Activated T-cell treated with anti-CD3 and anti-CD28 coated beads for 48 hours (primary cell): Measurements from ENCODE around the gene MFSD12.

Experiments
- DNase-seq: peaks from one replicate; pipeline ENCODE4 v3.0.0-alpha.2; 2020; ENCODE audit warnings: low read depth

Gene MFSD12

DNA sequence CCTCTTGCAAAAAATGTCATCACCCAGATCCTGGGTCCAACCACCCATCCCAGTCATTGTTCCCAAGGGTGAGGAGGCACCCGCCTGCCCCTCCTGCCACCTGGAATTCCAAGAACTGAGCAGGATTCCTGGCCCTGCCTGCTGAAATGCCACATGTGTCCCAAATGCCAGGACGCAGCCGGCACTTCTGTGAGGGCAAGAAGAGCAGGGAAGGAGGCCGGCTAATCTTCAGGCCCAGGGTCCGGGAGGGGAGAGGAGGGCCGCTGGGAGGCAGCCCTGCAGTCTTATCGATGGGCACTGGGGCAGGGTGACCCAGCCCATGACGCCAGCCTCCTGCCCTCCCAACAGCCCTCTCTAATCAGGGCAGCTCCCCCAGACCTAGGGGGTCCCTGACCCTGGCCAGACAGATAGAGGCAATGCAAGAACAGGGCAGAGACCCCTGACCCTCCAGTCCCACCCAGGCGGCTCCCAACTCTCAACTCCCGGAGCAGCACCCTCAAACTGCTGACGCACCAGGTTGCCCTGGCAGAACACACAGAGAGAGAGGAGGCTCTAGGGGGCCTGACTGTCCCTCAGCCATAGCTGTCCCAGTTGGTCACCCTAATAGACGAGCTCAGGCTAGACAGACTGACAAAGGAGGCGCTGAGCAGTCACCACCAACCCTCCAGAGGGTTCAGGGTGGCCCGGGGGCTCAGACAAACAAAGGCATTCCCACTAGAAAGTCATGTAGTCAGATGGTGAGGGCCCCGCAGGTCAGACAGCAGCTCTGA lies 1.5 kb downstream of the MFSD12 start:
- no peak for DNase-seq

DNA sequence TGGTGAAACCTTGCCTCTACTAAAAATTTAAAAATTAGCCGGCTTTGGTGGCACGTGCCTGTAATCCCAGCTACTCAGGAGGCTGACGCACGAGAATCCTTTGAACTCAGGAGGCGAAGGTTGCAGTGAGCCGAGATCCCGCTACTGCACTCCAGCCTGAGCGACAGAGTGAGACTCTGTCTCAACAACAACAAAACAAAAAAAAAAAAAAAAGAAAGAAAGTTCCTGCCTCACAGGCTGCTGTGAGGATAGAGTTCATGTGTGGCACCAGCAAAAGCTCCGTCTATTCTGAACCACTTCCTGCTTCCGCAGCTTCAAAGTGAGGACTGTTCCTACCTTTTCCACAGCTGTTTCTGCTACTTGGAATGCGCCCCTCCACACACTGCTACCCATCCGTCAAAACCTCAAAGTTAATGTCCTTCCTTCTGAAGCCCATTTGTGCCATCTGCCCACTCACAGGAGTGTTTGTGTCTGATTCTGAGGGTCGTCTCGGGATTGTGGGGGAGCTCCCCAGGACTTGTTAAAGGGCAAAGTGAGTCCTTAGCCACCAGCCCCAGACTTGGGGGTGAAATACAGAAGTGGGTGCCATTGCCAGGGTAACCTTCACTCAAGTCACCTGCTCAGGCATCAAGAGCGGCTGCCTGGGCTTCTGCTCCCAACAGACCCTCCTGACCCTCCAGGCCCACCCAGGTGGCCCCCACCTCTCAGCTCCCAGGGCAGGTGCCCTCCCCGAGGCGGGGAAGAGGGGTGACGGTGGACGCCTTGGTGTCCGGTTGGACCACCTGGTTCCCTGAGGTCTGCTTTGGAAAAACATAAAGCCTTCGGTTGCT lies 2.9 kb downstream of the MFSD12 start:
- DNase-seq = no peak

DNA sequence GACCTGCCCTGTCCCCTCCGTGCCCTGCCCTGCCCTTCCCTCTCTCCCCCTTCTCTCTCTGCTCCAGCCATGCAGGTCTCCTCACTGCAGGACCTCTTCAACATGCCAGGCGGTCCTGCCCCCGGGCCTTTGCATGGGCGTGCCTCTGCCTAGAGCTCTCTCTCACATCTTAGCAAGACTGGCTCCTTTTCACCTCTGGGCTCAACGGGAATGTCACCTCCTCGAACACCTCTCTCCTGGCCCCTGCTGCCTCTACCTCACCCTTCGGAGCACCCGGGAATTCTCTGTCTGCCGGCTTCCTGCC lies 5.6 kb downstream of the MFSD12 start:
- no peak for DNase-seq

DNA sequence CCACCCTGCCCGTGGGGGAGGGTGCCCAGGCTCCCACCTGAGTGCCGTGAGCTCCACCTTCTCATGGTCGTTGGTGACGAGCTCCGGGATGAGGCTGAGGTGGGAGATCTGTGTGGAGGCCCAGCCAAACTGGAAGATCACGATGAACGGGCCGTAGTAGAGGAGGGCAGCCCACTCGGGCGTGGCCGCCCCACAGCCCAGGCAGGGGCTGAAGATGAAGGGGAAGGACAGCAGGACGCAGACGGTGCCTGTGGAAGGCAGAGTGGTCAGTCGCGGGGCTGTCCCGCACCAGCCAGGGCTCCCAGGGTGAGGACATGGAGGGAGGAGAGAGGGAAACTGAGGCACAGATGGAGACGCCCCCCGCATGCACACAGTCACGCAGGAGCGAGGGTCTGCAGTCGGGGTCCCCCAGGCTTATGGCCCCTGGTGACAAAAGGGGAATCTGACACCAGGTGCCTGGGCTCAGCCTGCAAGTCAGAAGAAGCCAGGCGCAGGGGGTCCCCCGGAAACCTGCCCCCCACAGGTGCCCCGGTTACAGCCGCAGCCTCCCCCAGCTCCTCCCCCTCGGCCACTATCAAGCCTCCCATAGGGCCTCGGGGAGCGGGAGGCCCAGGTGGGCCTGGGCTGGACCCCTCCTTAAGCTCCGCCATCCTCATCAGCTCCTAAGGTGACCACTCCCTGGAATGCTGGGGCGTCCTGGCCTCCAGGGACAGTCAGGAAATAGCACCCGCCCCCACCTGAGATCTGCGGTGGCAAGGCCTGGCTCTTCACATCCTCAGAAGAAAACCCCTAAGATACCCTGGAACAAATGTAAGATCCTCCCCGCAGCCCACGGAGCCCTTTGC lies 6.2 kb downstream of the MFSD12 start:
- DNase-seq = no peak

DNA sequence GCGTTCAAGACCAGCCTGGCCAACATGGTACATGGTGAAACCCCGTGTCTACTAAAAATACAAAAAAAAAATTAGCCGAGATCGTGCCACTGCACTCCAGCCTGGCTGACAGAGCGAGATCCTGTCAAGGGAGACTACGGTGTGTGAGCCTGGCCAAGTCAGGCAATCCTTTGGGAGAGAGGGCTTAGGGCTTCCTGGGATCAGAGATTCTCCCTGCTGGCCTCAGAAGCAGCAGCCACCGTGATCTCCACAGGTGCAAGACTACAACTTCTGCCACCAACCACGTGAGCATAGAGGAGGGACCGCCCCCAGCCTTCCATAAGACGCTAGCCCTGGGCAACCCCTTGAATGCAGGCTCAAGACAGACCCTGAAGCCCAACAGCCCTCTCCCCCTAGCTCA lies 7.6 kb downstream of the MFSD12 start:
- DNase-seq = no peak

DNA sequence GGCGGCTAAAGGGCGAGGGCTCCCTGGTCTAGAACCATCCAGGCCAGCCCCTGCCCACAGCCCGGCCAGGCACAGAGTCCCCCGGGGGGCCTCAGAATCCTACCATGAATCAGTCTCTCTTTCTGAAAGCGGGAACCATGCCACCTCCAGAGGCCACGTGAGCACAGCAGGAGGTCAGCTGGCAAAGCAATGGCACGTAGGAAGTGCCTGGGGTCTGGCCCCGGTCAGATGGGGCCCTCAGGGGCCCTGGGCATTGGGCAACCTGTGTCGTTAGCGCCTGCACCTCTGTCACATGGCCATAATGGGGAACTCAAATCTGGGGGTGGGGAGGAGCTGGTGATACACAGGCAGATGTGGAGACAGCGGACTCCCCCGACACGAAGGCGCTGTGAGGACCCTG lies 8.8 kb downstream of the MFSD12 start:
- no peak for DNase-seq

DNA sequence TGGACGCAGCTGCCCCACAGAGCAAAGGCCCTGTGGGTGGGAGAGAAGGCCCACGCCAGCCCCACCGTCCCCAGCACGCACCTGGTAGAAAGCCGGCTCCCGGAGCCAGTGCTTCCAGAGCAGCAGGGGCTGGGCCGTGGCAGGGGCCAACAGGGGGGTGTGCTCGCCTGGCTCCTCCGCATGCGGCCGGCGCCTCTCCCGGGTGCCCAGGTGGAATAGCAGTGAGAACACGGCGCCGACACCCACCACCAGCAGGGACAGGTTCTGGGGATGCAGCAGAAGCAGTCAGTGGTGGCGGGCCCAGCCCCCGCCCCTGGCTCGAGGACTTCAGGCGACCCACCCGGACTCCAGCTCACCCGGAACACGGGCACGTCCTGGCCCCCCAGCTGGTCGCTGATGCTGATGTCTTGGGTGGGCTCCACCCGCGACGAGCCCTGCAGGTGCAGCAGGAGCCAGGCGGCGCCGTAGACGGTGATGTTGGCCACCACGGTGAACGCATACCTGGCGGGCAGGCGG lies 9.6 kb downstream of the MFSD12 start:
- DNase-seq = no peak

DNA sequence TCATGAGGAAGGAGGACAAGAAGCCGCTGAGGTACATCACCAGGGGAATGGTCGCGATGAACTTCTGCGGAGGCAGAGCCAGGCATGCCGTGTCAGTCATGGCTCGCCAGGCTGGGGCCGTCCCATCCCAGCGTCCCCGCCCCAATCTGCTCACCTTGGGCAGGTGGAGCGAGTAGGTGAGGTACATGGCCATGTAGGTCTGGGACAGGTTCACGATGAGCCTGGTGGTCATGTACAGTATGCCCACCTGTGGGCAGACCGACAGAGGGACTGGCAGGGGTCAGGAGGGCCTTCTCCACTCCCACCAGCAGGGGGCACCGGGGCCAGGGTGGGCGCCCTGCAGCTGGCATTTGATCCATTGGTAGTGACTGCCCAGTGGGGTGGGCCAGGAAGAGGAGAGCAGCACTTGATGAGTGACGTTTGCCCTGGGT lies 10.1 kb downstream of the MFSD12 start:
- DNase-seq = peak; percentile 41

DNA sequence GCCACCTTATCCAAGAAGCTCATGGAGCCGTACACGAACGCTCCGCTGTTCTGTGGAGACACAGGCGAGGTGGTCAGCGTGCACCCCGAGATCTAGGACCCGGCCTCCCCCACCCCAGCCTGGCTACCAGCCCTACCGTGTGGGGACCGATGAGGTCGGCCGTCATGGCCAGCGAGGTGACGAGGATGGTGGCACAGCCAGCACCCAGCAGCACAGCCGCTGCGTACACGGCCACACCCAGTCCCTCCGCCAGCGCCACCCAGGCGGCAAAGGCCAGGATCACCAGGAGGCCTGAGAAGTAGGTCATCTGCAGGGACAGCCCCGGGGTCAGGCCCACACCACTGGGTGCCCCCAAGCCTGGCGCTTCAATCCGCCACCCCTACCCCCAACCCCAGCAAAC lies 11.3 kb downstream of the MFSD12 start:
- no peak for DNase-seq

DNA sequence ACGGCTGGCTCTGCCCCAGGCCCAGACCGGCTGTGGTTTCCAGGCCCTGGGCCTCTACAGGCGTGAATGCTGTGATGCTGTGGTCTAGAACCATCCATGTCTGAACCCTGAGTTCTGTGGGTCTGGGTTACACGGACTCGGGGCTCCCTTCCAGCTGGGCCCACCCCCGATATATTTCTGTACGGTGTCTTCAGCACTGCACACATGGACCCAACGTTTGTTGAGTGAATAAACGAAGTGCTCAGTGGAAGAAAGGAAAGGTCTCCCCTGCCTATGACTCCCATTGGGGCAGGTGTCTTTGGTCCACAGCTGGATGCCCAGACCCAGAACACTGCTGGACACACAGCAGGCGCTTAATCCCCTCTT lies 11.7 kb downstream of the MFSD12 start:
- DNase-seq = no peak

DNA sequence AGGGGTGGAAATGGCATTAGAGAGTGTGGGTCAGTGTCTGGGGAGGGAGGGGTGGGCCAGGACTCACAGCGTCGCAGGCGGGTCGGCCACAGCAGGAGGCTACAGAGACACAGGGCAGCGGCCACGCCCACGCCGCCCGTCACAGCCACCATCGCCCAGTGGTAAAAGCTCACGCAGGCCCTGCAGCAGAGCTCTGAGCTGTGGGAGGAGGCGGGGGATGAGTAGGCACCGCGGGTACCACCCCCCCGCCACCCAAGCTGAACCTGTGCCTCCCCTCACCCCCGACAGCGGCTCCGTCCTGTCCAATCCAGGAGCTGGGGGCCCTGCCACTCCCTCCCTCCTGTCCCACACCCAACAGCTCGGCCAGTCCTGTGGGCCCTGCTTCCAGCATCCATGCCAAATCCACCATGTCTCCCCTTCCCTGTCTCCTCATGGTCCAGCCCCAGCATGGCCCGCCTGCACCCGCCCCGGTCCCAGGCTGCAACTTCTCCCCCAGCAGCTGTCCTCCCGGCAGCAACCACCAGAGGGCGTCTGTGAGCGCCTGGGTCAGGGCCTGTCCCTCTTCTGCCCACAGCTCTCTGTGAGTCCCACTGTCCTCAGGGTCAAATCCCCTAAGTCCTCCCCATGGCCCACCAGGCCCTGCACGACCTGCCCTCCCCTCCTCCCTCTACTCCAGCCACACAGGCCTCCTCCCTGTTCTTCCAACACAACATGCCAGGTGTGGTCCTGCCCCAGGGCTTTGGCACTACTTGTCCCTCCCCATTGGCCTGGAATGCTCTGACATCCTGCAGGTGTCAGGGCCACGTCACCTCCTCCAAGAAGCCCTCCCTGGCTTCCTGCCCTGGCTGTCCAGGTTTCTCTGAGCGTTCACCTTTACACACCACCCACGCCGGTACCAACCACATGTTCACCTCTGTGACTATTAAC lies 12.4 kb downstream of the MFSD12 start:
- DNase-seq = peak; percentile 75

DNA sequence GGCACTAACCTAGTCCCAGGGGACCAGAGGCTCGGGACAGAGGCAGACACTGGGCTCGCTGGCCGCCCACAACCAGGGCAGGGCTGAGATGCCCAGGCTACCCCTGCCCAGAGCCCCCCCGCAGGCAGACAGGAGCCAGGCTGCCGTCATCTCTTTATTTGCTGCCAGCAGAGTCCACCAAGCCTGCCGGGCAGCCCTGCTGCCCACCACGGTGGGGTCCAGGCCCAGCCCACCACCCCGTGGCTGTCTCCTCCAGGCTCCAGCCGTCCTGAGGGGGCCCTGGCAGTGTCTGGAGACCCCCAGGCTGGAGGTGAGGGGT lies 13.4 kb downstream of the MFSD12 start:
- DNase-seq = no peak

DNA sequence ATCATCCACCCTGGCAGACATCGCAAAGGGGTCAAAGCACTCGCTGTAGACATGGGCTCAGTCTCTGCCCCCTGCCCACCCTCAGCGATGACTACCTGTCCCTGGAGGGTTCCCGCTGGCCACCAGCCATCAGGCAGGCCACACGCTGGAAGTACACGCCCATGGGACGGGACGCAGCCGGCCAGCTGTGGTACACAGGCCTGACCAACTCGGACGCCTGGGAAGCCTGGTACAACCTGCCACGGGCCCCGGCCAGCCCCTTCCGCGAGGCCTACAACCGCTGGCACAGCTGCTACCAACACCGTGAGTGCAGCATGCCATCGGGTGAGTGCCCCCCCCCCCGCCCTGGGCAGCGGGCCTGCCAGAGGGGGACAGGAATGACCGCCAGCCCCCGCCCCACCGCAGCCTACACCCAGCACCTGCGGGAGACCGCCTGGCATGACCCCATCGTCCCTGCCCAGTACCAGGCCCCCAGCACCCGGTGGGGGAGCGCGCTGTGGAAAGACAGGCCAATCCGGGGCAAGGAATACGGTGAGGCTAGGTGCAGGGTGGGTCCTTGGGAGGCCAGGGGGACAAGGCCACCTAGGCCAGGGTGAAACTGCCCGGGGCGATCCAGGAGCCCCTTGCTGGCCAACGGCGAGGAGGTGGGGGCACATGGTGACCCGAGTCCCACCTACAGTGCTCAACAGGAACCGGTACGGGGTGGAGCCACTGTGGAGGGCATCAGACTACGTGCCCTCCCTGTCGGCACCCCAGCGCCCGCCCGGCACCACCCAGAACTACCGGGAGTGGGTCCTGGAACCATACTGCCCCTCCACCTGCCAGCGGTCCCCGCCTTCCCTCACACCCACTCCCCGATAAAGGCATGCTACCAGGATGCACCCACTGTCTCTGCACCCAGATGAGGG lies 14.0 kb downstream of the MFSD12 start:
- DNase-seq = no peak

DNA sequence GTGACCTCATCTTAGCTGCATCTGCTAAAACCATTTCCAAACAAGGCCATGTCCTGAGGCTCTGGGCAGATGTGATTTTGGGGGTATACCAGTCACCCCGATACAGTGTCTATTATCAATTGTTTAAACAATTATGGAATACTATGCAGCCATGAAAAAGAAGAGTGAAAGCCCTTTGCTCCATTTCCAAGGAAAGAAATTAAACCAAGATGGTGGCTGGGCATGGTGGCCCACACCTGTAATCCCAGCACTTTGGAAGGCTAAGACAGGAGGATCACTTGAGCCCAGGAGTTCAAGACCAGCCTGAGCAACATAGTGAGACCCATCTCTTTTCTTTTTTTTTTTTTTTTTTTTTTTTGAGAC lies 17.6 kb downstream of the MFSD12 start:
- no peak for DNase-seq

DNA sequence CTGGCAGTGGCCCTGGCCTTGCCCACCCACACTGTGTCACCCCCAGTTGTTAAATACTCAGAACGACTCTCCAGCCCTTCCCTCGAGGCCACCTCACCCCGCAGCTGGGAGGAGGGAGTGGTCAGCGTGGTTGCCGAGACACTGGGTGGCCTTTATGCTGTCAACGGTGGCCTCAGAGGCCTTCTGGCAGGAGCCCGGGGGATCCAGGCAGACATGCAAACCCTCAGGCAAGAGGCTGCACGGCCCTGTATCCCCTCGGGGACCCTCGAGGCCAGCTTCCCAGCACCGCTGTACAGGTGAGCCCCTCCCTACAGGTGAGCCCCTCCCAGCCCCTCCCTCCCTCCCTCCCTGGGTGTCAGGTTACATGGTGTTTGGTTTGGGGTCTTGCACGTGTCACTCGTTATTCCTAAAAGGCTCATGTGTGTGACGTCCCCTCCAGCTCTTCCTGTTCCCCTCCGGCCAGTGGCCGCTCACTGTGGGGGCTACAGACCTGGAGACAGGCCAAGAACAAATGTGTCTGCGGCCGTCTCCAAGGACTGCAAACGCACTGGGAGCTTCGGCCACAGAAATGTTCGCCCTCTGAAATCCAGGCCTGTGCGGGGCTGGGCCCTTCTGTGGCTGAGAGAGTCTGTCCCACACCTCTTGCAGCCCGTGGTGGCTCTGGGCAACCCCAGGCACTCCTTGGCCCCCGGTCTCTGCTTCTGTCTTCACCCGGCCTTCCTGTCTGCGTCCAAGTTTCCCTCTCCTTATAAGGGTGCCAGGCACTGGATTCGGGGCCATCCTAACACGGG lies 18.2 kb downstream of the MFSD12 start, which contains the start of gene TEKTIP1:
TEKTIP1 (plus strand) TSS at position 210 of the 791 bp plus-strand sequence; CDS start at position 214, 4 bp downstream.
- no peak for DNase-seq

DNA sequence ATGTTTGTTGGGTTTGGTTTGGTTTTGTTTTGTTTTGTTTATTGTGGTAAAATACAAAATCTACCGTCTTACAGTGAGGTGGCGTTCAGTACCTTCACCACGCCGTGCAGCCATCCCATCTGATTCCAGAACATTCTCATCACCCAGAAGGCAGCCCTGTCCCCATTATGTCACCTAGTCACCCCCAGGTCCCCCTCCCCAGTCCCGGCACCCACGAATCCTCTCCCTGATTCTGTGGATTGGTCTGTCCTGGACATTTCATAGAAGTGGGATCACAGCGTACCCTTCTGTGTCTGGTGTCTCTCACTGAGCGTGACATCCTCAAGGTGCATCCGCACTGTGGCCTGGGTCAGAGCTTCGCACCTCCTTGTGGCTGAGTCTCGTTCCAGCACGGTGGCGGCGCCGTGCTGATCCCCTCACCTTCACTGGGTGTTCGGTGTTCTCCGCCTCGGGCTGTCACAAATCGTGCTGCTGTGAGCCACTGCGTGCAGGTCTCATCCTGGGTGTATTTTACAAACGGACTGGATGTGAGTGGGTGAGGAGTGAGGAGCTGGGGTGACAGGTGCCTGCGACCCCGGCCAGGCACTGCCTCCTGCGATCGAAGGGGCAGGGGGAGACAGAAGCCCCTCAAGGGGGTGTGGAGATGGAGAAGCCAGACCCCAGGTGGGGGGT lies 19.0 kb downstream of the MFSD12 start:
- no peak for DNase-seq

DNA sequence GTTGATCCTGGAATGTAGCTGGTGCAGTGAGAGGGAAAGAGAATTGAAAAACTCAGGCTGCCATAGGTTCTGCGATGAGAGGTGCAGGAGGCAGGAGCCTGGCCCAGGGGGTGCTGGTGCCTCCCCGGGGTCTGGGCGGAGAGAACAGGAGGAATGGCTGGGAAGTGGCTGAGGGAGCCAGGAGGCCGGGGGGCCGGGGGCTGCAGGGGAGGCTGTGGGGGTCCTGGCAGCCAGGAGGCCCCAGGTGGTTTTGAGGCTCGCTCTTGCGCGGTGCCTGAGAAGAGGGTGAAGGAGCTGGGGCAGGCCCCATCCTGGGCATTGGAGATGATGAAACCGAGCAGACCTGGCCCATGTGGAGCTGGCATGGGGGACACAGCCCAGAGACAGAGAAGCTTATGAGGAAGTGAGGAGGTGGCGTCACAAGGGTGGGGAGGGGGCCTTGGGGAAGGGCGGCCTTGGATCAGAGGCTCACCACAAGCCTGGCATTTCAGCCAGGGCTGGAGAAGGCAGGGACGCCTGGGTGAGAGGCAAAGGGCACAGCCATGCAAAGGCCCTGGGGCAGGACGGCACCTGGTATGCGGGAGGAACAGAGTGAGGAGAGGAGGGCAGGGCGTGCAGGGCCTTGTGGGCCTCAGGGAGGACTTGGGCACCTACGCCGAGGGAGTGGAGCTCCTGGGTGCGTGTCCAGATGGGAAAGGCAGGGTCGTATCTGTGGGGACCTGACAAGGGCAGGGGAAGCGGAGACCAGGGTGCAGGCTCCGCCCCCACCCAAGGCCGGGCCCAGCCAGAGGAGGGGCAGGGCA lies 19.7 kb downstream of the MFSD12 start:
- DNase-seq = no peak

DNA sequence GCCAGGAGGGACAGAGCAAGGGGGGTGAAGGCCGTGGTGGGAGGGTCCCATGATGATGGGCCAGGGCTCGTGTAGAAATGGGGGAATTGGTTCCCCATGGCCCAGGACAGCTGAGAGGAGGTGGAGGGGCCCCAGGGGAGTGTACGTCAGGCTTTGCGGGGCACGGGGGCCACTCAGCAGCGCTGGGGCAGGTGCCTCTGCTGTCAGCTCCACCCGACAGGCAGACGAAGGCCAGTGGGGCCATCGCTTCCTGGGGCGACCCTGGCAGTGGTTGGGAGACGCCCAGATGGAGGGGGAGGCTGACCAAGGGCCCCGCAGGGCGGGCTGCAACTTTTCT lies 20.3 kb downstream of the MFSD12 start:
- DNase-seq = no peak
